ENCODE measurements around the gene DEDD.

GRCh38 chr1:161175771-161176453 is 43.4 kb upstream of the DEDD start:
- TF ChIP-seq POLR2A (IDR thresholded peaks at IDR 0.05; ENCODE audit: low read depth, low read length) (no peak), POLR2AphosphoS5 (IDR thresholded peaks at IDR 0.05; ENCODE audit: low read depth, low read length) (no peak), TAF1 (IDR thresholded peaks at IDR 0.05; ENCODE audit: borderline replicate concordance, low read depth, low read length) (no peak)
